GM19463 (cell line): ENCODE measurements around the gene PADI1.

Source experiments
- ATAC-seq: cut with Tn5 transposase; IDR thresholded peaks from one replicate; pipeline ENCODE4 v1.9.1; 2021; ENCODE audit warnings: mild to moderate bottlenecking, moderate library complexity; ENCODE audit not compliant: unreplicated experiment

PADI1 gene

DNA sequence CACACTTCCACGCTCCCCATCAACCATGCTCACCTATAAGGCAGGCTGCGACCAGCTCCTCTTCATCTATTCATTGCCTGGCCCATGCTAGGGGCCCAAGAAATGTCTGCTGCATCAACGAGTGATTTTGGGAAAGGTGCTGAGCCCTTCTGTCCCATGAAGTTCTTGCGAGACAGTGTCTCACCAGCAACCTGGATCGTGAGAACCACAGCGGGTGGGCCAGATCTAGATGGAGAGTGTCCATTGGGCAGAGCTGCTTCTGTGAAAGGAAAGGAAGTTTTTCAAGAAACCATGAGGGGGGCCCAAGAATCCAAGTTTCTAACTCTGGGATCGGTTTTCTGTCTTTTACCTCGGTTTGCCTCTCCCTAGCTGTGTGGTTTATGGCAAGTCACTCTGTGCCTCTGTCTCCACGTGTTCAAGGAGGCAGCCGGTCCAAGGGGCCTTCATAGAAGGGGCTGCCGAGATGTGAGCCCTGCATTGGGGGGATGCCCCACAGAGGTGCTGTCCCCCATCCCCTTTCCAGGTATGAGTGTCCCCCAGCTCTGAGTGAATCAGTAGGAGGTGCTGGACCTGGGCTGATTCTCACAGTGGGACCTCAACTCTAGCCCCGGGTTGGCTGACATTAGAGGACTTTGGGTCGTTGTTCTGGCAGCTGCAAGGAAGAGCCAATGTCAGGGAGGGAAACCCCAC lies 8.3 kb upstream of the PADI1 start:
- ATAC-seq: no peak

DNA sequence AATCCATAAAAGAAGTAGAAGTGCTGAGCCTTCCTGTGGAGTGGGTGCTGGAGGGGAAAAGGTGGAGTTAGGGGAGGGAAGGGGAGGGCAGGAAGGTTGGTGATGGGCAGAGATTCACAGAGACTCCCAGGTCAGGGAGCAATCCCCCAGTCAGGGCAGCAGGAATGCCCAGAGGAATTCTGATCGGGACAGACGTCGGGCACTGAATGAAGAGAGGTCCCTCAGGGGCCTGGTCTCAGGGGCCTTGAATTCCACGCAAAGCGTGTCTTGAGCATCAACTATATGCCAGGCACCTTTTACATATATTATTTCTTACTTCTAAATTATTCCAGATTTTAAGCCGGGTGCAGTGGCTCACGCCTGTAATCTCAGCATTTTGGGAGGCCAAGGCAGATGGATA lies 7.2 kb upstream of the PADI1 start:
- no peak for ATAC-seq

DNA sequence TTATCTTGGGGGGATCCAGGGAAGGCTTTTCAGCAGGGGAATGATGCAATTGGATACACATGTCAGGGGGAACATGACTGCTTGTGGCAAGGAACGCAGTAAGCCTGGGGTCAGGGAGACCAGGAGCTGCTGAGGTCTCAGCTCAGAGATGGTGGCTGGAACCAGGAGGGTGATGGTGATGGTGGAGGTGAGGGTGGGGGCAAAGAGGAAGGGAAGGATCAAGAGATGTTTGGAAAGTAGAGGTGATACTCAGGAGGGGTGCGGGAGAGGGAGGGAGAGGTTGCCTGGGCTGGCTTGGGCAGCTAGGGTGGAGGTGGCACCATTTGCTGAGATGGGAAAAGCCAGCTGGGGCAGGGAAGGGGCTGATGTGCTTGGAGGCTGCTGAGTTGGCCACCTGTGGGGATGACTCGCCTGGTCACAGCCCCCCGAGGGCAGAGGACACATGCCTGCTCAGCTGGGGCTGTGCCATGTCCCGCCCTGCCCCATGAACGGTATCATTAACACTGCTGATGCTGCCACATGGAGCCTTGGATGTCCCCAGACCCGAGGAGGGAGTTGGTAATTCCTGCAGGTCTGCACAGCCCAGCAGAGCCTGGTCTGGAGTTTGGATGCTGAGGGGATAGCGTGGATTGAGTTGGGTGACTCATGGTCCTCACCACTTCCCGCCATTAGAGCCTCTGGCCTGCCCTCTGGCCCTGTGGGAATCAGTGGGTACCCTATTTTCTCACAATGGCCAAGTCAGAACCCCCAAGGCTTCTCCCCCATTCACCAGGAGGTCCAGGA lies 6.3 kb upstream of the PADI1 start:
- ATAC-seq: no peak

DNA sequence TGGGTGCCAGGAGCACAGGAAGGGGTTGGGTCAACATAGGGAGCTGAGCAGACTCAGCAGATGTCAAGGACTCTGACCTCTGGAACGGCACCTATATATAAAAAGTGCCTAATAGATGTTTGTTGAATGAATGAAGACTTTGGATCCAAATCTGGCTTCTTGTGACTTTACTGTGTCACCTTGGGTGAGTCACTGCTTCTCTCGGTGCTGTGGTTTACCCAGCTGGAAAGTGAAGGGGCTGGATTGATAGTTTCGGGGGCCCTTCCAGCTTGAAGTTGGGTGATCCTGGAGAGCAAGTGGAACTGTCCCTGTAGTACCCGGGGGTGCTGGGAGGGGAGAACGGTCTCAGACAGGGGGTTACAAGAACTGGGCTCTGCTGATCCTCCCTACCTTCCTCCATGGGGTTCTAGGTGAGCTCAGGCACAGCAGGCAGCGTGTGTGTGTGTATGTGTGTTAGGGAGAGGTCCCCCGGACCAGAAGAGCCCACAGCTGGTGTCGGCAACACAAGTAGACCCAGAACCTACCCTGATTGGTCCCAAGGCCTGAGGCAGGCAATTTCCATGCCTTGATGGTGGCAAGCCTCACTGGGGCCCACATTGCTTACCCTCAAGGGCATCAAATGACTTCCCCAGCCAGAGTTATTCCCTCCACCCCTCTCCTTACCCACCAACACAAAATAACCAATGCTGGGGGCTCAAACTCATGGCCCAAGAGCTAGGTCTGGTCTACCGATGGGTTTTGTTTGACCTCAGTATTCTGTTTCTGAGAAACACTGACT lies 5.5 kb upstream of the PADI1 start:
- no peak for ATAC-seq

DNA sequence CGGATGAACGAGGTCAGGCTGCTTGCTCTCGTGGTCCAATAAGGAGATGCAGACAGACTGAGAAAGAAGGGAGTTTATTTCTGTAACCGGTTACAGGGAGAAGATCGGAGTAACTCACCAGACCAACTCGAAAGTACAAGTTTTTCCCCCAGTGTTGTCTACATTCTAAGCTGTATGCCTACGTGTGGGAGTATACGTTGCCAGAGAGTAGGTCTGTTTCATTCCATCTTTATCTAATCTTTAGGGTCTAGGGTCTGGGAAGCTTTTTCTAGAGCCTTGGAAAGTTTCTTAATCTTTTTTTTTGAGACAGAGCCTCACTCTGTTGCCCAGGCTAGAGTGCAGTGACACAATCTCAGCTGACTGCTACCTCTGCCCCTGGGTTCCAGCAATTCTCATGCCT lies 4.7 kb upstream of the PADI1 start:
- ATAC-seq: no peak

DNA sequence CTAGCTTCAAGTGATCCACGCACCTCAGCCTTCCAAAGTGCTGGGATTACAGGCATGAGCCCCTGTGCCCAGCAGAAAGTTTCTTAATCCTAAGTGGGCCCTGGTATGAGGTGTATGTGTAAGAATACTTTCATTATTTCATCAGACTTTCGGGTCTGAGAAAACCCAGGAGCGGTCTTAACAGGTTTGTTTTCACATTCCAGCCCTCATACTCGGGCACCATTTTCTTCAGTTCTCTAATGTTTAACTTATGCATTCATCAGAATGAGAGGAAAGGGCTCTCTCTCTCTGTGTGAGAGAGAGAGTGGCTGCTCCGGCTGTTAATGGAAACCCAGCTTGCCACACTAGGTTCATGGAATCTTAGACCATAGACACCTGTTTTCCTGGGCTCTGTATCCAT lies 4.2 kb upstream of the PADI1 start:
- no peak for ATAC-seq

DNA sequence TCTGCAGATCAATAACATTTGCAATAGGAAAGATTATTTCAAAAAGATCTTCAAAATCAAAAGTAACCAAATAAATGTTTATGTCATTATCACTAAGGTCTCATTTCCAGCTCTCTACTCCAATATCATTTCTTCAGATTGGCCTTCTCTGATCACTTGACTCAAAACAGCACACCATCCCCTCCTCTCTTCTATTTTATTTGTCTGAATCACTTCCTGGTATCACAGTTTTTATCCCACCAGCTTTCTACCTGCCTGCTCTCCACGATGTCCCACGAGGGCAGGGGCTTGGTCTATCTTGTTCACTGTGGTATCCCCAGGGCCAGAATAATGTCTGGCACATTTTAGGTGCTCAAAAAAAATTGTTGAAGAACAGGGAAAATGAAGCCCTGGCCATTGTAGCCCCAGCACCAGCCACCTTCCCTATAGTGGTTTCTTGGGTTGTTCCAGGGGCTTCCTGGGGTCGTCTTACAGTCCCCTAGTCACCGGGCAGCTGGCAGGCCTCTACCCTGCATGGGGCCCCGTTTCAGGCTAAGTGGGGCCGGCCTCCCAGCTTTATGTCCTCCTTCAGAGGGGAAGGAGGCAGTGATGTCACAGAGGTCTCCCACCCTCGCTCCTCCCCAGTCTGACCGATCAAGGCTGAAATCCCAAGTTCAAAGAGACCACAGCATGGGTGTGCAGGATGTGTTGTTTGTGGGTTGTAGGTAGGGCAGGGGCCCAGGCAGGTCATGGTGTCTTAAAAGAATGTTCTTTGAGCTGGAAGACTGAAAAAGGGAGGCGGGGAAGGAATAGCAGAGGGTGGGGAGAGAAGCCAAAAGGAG lies 3.5 kb upstream of the PADI1 start:
- no peak for ATAC-seq

DNA sequence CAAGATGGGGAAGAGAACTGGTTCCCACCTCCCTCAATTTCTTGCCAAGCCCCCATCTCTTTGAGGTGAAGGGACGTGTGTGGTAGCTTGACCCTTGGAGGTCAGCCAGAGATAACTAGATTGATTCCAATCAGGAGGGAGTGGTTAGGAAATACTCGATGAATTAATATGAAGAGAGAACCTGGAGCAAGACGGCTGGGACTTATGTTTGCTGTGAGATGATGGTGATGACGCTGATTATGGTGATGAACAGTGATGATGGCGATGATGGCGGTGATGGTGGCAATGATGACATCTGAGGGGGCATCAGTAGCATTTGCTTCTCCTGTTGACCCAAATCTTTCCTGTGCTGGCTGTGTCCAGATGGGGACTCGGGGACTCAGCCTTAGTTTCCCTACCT lies 724 bp downstream of the PADI1 start:
- no peak for ATAC-seq

DNA sequence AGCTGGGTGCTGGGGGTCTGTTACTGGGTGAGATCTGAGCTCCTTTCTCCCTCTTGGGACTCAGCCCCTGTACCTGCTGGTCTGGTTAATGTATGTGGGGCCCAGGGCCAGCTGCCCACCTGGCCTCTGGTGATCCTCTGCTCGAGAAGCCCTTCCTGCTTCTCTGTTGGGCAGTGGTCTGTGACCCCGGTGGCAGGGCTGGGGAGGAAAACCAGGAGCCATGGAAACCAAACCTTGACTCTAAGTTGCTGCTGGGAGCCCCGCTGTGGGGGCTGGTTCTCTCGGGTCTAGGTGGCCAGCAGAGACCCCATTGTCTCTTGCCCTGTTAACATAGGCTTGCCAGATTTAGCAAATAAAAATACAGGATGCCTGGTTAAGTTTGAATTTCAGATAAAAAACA lies 1.3 kb downstream of the PADI1 start:
- no peak for ATAC-seq

DNA sequence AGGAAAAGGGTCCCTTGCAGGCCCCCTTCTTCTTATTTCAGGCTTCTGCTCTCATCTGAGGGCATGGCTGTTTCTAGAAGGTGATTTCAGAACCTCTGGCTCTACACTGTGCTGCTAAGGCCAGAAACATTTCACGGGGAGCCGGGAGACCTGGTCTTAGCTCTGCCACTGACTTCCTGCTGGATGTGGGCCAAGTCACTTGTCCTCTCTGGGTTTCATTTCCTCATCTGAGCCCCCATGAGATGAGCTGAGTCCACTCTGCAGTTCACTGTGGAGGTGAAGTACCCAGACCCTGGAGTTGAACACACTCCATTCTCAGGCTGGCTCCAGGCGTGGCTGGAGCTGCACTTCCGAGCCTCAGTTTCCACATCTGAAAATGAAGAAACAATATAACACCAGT lies 2.1 kb downstream of the PADI1 start:
- peak; percentile 56 for ATAC-seq

DNA sequence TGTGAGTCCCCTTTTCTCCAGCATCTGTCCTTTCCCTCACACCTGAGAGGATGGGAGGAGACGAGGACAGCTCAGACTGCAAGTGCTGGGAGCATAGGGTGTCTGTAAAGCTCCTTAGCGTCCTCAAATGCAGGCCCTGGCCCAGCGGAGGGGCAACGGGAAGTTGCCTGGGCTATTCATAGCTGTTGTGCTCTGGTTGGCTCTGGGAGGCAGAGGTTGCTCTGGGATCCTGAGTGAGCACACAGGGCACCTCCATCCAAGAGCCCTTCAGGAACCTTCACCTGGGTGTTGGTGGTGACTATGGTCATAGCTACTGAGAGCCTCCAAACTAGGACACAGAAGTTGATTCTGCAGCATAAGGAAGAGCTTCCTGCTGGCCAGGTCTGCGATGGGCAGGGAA lies 2.6 kb downstream of the PADI1 start:
- ATAC-seq: peak; percentile 3

DNA sequence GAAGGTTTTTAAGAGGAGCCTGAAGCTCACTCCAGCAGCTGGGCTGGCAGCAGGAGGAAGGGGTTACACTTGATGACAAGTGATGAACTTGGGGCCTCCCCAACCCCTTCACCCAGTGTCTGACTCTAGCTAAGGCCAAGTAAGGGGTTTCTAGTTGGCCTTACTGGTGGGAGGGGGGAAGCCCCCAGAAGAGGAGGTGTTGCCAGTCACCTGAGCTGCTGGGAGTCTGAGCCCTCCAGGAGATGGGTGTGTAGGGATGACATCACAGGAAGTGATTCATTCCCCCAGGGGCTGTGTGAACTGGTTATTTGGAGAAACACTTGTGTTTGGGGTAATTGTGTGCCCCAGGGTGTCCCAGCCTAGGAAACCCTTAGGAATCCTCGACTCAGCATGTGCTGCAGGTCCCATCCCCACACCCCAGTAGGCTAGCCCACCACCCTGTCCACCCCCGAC lies 3.1 kb downstream of the PADI1 start:
- peak; percentile 73 for ATAC-seq

DNA sequence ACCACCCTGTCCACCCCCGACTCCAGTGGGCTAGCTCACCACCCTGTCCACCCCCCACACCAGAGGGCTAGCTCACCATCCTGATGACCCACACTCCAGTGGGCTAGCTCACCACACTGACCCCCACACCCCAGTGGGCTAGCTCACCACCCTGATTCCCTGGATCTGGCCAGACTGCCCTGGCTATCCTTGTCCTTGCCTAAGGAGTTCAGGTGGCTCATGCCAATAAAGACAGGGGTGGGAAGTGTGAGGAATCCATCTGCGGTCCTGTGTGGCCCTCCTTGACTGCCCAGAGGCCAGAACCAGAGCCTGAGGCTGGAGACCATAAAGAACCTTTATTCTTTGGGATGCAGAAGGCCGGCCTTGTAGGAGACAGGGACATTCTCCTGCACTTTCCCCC lies 3.6 kb downstream of the PADI1 start:
- ATAC-seq: no peak

DNA sequence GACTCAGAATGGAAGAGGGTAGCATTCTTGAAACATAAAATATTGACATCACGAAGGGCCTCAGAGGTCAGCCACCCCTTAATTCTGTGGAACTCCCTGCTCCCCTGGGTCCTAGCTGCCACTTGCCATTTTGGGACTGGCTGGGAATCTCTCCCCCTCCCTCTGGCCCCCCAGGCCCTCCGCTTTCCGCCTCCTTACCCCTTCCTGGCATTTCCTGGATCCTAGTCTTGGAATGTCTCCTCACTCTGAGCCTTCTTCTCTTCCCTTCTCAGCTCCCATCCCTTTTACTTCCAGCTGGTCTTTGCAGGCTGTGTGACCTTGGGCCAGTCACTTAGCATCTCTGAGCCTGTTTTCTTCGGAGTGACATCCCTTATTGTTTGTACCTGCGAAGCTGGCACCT lies 4.5 kb downstream of the PADI1 start:
- ATAC-seq: no peak

DNA sequence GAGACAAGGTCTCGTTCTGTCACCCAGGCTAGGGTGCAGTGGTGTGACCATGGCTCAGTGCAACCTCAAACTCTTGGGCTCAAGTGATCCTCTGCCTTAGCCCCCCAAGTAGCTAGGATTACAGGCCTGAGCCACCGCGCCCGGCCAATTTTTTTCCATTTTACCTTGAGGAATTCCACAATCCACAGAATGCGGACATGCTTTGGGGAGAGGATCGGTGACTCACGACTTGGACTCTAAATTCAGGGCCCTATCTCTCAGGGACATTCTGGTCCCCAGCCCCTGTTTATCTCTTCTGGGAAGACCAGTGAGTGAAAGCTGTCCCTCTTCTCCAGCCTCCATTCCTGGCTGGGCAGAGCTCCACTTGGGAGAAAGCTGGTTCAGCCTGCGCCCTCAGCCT lies 5.2 kb downstream of the PADI1 start:
- ATAC-seq: no peak

DNA sequence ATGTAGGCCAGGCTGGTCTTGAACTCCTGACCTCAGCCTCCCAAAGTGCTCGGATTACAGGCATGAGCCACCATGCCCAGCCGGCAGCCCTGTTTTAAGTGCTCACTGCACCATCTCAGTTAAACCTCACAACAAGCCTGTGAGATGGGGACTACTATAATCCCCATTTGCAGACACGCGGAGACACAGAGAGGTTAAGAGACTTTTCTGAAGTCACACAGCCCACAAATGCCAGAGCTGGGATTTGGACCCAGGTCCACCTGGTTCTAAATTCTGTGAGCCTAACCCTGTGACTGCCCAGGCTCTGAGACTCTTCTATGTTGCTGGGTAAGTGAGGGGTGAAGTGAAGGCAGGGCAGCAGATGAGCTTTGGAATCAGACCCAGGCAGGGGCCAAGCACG lies 6.4 kb downstream of the PADI1 start:
- no peak for ATAC-seq

DNA sequence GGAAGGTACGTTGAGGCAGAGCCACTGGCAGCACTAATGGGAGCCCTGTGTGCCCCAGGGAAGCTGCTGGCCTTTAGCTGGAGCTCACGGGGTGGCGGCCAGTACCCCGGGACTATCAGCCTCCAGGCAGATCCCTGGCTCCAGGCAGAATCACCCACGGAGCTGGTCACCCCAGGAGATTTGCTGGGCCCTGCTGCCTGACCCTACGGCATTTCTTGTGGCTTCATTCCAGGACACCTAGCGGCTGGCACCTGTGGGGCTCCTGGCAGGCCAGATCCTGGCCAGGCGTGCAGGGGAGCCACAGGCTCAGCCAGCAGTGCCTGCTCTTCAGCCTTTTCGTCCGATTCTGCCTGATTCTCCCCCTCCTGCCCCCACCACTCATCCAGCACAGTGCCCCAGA lies 7.1 kb downstream of the PADI1 start:
- ATAC-seq: no peak

DNA sequence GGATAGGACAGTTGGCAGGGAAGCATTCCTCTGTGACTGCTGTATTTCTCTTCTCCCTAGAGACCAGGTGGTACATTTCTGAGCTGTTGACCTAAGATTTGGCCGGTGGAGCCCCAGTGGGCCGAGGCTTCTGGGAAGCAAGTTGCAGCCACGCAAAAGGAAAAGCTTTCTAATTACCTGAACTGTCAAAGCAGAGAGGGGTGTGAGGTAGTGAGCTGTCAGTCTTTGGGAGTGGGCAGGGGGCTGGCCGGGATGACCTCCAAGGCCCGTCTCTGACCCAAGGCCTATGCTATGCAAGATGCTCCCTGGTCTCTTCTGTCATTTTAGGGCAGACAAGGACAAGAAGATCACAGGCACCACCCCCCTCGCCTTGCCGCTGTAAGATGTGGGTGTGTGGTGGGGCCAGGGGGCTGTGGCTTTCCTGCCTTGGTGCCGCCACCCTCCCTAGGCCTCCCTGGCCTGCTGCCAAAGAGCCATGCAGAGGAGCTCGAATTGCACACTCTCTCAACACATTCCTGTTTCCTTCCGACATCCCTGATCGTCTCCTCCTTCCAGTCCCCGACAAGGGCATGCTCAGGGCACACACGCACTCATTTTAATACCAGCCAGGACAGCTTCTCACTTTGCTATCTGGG lies 7.7 kb downstream of the PADI1 start:
- ATAC-seq: no peak

DNA sequence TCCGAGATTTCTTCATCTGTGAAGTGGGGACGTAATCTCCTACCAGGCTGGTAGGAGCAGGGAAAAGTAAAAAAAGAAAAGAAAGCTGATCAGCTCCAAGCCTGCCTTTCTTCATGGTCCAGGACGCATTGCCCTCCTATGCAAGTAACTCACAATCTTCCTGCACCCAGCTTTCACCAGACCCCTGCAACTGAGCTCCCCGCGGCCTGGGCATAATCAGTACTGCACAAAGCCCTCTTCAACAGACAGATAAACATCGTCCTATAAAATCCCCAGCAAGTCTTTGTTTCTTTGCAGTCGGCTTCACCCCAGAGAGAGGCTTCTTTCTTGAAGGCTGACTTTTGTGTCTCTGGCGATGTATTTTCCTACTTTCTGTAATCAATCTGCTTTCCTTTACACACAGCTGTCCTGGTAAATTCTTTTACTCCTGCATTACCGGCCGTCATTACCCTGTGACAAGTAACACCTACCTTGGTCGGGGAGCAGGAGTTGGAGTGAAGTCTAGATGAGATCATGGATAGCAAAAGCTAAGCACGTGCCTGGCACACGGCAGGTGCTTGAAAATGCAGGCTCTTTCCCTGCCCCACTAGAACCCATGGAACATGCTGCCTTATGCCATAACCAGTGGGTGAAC lies 8.3 kb downstream of the PADI1 start:
- ATAC-seq: no peak

DNA sequence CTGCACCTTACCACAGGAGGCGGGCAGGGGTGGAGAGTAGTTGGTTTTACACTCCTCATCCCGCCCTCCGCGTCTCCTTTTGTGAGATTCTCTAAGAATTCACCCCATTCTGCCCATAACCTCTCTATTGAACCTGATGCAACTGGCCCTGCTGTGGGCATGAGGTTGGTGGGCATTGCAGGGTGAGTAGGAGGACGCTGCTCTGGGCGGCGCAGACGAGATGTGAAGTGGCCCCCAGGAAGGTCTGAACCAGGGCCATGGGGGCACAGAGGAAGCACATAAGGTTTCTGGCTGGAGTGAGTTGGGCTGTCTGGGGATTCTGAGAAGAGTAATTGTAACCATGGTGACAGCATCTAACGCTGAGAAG lies 8.8 kb downstream of the PADI1 start:
- ATAC-seq: no peak
